ENCODE data around the gene L2HGDH. TPM values are rescaled to one million over a fixed set of nuclear protein-coding genes. Genes with fewer than 3 reads are reported as not detected.

Gene L2HGDH
- total and polyA plus RNA-seq, 2 donors from 2014 or later: 11.1 to 12.5 TPM

- no peak overlapping the region for H3K27ac ChIP-seq (ENCODE audit: low read depth in 2 of 2, low read length in 2 of 2)
- no peak overlapping the region for H3K9ac ChIP-seq (ENCODE audit: low read length in 3 of 3)
- no peaks in the 10 kb centered on the region for H3K27me3 ChIP-seq (ENCODE audit: control insufficient read depth, insufficient read depth, low read length)
- H3K4me3 ChIP-seq (ENCODE audit: low read length in 3 of 3): no peak overlapping the region
- H3K4me1 ChIP-seq (ENCODE audit: control insufficient read depth in 2 of 3, insufficient read depth in 2 of 3, low read depth in 1 of 3, low read length in 3 of 3): peaks cover 3 to 9% (median 7%) of the 10 kb centered on the region in 3 donors
- H3K36me3 ChIP-seq (ENCODE audit: control insufficient read depth in 2 of 3, insufficient read depth in 3 of 3, low read length in 3 of 3): no peaks in the 10 kb centered on the region
- no peaks in the 10 kb centered on the region for H3K9me3 ChIP-seq (ENCODE audit: control insufficient read depth in 2 of 3, insufficient read depth in 1 of 3, low read length in 3 of 3)
- DNase-seq: peak in 1 of 5 donors; percentile 26
- TF ChIP-seq, protein P1, sequence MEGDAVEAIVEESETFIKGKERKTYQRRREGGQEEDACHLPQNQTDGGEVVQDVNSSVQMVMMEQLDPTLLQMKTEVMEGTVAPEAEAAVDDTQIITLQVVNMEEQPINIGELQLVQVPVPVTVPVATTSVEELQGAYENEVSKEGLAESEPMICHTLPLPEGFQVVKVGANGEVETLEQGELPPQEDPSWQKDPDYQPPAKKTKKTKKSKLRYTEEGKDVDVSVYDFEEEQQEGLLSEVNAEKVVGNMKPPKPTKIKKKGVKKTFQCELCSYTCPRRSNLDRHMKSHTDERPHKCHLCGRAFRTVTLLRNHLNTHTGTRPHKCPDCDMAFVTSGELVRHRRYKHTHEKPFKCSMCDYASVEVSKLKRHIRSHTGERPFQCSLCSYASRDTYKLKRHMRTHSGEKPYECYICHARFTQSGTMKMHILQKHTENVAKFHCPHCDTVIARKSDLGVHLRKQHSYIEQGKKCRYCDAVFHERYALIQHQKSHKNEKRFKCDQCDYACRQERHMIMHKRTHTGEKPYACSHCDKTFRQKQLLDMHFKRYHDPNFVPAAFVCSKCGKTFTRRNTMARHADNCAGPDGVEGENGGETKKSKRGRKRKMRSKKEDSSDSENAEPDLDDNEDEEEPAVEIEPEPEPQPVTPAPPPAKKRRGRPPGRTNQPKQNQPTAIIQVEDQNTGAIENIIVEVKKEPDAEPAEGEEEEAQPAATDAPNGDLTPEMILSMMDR (IDR thresholded peaks at IDR 0.05; ENCODE audit: borderline replicate concordance, extremely low read depth, insufficient read depth): no peak
- intact Hi-C loops (cut with DNase I): no loop called here
- FAIRE-seq: no peak
Observed at GRCh38 chr14:50233166-50233950, 78.7 kb downstream of the L2HGDH start.

DNA sequence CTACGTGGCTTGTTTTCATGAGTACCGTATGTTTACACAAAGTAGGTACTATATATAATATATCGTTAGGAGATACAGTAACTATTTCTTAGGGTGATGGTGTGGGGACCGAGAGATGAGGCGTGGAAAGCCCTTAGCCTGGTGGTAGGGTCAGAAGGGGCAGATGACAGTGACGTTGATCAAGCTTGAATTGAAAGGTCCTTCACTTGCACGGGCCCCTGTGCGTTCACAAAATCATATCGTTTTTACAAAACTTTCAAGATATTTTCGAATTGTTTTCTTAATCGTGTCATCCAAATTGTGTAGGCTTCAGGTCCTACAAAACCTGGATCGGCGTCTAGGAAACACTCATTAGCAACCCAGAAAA lies 79.8 kb downstream of the L2HGDH start:
- intact Hi-C loops (cut with DNase I): no loop called here
- no peaks in the 10 kb centered on the region for H3K36me3 ChIP-seq (ENCODE audit: control insufficient read depth in 2 of 3, insufficient read depth in 3 of 3, low read length in 3 of 3)
- peak in 1 of 5 donors; percentile 12 for DNase-seq
- H3K27me3 ChIP-seq (ENCODE audit: control insufficient read depth, insufficient read depth, low read length): no peaks in the 10 kb centered on the region
- TF ChIP-seq, protein P1 (IDR thresholded peaks at IDR 0.05; ENCODE audit: borderline replicate concordance, extremely low read depth, insufficient read depth): no peak
- peak overlapping the region; percentile 79 to 95 for H3K27ac ChIP-seq (ENCODE audit: low read depth in 2 of 2, low read length in 2 of 2)
- FAIRE-seq: no peak
- peaks cover 3 to 9% (median 7%) of the 10 kb centered on the region in 3 donors for H3K4me1 ChIP-seq (ENCODE audit: control insufficient read depth in 2 of 3, insufficient read depth in 2 of 3, low read depth in 1 of 3, low read length in 3 of 3)
- peak overlapping the region; percentile 66 to 91 (median 73) for H3K9ac ChIP-seq (ENCODE audit: low read length in 3 of 3)
- H3K4me3 ChIP-seq (ENCODE audit: low read length in 3 of 3): peak overlapping the region; percentile 76 to 83 (median 79)
- H3K9me3 ChIP-seq (ENCODE audit: control insufficient read depth in 2 of 3, insufficient read depth in 1 of 3, low read length in 3 of 3): no peaks in the 10 kb centered on the region

GRCh38 chr14:50231475-50232275 lies 80.4 kb downstream of the L2HGDH start, which contains the start of gene SOS2:
Gene SOS2 (minus strand): TSS chr14:50231578. CDS start chr14:50231283, 295 bp downstream.
- H3K36me3 ChIP-seq (ENCODE audit: control insufficient read depth in 2 of 3, insufficient read depth in 3 of 3, low read length in 3 of 3): no peaks in the 10 kb centered on the region
- TF ChIP-seq, protein P1 (IDR thresholded peaks at IDR 0.05; ENCODE audit: borderline replicate concordance, extremely low read depth, insufficient read depth): no peak
- H3K27ac ChIP-seq (ENCODE audit: low read depth in 2 of 2, low read length in 2 of 2): peak within 1 kb of the TSS; percentile 91 to 95
- H3K4me1 ChIP-seq (ENCODE audit: control insufficient read depth in 2 of 3, insufficient read depth in 2 of 3, low read depth in 1 of 3, low read length in 3 of 3): peaks cover 3 to 9% (median 9%) of the 10 kb centered on the region in 3 donors
- intact Hi-C loops (cut with DNase I): no loop called here
- no peaks in the 10 kb centered on the region for H3K9me3 ChIP-seq (ENCODE audit: control insufficient read depth in 2 of 3, insufficient read depth in 1 of 3, low read length in 3 of 3)
- H3K27me3 ChIP-seq (ENCODE audit: control insufficient read depth, insufficient read depth, low read length): no peaks in the 10 kb centered on the region
- H3K4me3 ChIP-seq (ENCODE audit: low read length in 3 of 3): peak within 1 kb of the TSS; percentile 79 to 89 (median 83)
- FAIRE-seq: no peak
- peak; percentile 88 to 97 (median 95) for DNase-seq
- H3K9ac ChIP-seq (ENCODE audit: low read length in 3 of 3): peak within 1 kb of the TSS; percentile 70 to 91 (median 73)
